Suprapubic skin (tissue), 4 donors: Measurements from ENCODE around the gene CHD9.

Source experiments
- CTCF ChIP-seq, 2 donors: fragments of 200-600 bp in 1 of 2; fragments of 450-650 bp in 1 of 2; sonication (generic) in 1 of 2; IDR thresholded peaks; one replicate each; pipeline ENCODE4 v1.5.1; 2016 to 2019; ENCODE audit warnings: antibody characterized with exemption in 2 of 2, mild to moderate bottlenecking in 1 of 2, moderate library complexity in 1 of 2
- EP300 ChIP-seq: sonication (generic); formaldehyde crosslinking; IDR thresholded peaks from one replicate; pipeline ENCODE4 v1.6.1; 2017; ENCODE audit warnings: antibody characterized with exemption
- POLR2A ChIP-seq, 2 donors: fragments of 450-650 bp; IDR thresholded peaks; one replicate each; pipeline ENCODE4 v1.6.1; 2017; ENCODE audit warnings: antibody characterized with exemption in 2 of 2, mild to moderate bottlenecking in 2 of 2, moderate library complexity in 2 of 2
- POLR2AphosphoS5 ChIP-seq, 3 donors: sonication (generic); formaldehyde crosslinking; IDR thresholded peaks; one replicate each; pipeline ENCODE4 v1.6.1; 2017; ENCODE audit warnings: antibody characterized with exemption in 3 of 3

DNA sequence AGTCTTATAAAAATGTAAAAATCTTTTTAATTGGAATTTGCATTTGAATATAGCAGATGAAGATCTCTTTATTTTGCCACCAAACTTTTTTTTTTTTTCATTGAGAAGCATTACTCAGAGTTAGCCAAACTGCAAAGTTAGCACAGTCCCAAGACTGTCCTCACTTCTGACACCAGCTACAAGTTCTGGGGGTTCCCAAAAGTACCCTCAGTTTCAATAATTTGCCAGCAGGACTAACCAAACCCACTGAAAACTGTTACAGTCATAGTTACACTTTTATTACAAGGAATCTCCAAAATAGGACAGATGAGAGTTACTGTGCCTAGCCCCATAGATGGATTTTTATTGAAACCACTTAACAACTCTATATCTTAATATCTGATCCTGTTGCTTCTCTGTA is 144.1 kb downstream of the CHD9 start:
- TF ChIP-seq CTCF (IDR thresholded peaks at IDR 0.05): no peak
- TF ChIP-seq POLR2A (IDR thresholded peaks at IDR 0.05): no peak
- no peak for TF ChIP-seq EP300
- TF ChIP-seq POLR2AphosphoS5 (IDR thresholded peaks at IDR 0.05): no peak
